ENCODE measurements around the gene TNNC2.

Gene TNNC2

DNA sequence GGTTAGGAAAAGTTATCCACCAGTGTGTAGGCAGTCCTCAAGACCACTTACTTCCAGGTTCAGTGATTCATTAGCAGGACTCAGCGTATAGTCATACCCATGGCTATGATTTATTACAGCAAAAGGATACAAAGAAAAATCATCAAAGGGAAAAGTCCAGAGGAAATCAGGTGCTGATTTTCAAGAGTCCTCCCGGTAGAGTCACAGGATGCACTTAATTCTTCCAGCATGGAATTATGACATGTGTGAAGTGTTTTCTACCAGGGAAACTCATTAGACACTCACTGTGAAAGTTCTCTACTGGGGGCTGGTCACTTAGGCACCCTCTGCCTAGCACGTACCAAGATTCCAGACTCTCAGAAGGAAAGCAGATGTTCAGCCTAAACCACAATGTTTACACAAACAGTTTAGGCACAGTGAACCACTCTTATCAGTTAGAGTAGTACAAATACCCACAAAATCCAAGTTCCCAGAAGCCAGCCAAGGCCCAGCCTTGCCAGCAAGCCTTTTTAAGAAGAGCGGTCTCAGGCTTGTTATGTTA, 45.7 kb downstream of the TNNC2 start:
- no peaks in the 10 kb centered on the region for H3K9me3 Mint-ChIP-seq
- no peak overlapping the region for H3K4me3 Mint-ChIP-seq
- peaks cover 5% of the 10 kb centered on the region for H3K4me1 Mint-ChIP-seq
- H3K36me3 Mint-ChIP-seq = no peaks in the 10 kb centered on the region
- H3K27ac Mint-ChIP-seq = no peak overlapping the region
- H3K27me3 Mint-ChIP-seq = no peaks in the 10 kb centered on the region

DNA sequence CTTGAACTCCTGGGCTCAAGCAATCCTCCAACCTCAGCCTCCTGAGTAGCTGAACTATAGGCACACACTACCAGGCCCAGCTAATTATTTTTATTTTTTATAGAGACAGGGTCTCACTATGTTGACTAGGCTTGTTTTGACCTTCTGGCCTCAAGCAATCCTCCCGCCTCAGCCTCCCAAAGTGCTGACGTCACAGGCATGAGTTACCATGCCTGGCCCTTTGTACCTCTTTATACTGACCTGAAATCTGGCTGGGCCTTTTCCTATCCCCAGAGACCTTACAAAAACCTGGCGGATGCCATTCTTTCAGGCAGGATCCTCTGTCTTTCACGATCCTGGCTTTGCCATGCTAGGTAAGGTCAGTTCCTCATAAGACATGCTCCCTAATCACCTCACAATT, 47.0 kb downstream of the TNNC2 start:
- Mint-ChIP-seq H3K4me1 (peaks cover 5% of the 10 kb centered on the region), H3K9me3 (no peaks in the 10 kb centered on the region), H3K4me3 (no peak overlapping the region), H3K27ac (no peak overlapping the region), H3K36me3 (no peaks in the 10 kb centered on the region), H3K27me3 (no peaks in the 10 kb centered on the region)

- Mint-ChIP-seq H3K36me3 (no peaks in the 10 kb centered on the region), H3K27me3 (no peaks in the 10 kb centered on the region), H3K4me3 (no peak overlapping the region), H3K27ac (no peak overlapping the region), H3K4me1 (peaks cover 5% of the 10 kb centered on the region), H3K9me3 (no peaks in the 10 kb centered on the region)
Measured at GRCh38 chr20:45779011-45779915, 47.8 kb downstream of the TNNC2 start.

DNA sequence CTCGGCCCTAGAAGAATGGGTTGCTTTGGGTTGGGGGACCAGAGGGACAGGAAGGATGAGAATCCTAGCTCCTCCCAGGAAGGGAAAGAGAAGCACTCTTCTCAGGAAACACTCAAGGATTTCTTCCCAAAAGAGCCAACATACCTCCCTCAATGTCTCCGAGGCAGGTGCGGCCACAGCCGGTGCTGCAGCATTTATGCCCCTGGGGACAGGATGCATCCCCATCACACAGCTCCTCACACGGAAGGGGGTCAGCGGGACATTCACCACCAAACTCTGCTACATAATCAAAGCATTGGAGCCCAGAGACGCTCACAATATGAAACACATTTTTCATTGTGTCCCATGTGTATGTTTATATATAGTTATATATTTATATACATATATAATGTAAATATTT, 50.2 kb downstream of the TNNC2 start:
- Mint-ChIP-seq H3K9me3 (no peaks in the 10 kb centered on the region), H3K4me1 (no peaks in the 10 kb centered on the region), H3K4me3 (no peak overlapping the region), H3K27ac (no peak overlapping the region), H3K27me3 (peaks cover 3% of the 10 kb centered on the region), H3K36me3 (no peaks in the 10 kb centered on the region)

- no peaks in the 10 kb centered on the region for H3K36me3 Mint-ChIP-seq
- H3K27me3 Mint-ChIP-seq = peaks cover 3% of the 10 kb centered on the region
- no peak overlapping the region for H3K27ac Mint-ChIP-seq
- H3K9me3 Mint-ChIP-seq = no peaks in the 10 kb centered on the region
- H3K4me1 Mint-ChIP-seq = peaks cover 4% of the 10 kb centered on the region
- H3K4me3 Mint-ChIP-seq = no peak overlapping the region
Measured at GRCh38 chr20:45775411-45775810, 51.7 kb downstream of the TNNC2 start.

DNA sequence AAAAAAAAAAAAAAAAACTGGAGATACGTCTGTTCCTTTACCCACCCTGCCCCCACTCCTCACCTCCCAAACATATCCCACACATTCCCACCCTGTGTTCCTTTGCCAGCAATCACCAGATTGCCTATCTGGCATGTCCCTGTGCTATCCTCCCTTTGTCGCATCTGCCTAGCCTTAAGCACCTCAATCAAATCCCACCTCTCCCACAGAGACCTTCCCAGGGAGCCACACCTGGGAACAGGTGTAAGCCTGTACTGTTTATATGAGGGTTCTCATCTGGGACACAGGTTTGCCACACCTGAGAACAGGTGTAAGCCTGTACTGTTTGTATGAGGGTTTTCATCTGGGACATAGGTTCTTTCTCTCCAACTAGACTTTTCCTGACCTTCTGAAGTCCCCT, 52.2 kb downstream of the TNNC2 start:
- Mint-ChIP-seq H3K27ac (no peak overlapping the region), H3K36me3 (no peaks in the 10 kb centered on the region), H3K27me3 (peaks cover 3% of the 10 kb centered on the region), H3K9me3 (no peaks in the 10 kb centered on the region), H3K4me1 (peaks cover 4% of the 10 kb centered on the region), H3K4me3 (no peak overlapping the region)
